Keratinocyte (primary cell): ENCODE data around the gene WNT7B.

Experiments used
- EZH2 ChIP-seq: IDR thresholded peaks from one replicate; pipeline ENCODE4 v1.6.1; 2012; ENCODE audit warnings: inconsistent platforms, mild to moderate bottlenecking, low read length, moderate library complexity
- TF ChIP-seq, protein P1 (sequence below), 3 experiments: IDR thresholded peaks in 1 of 3; conservative IDR thresholded peaks in 1 of 3; optimal IDR thresholded peaks in 1 of 3; 2 replicates in 2 of 3; 3 replicates in 1 of 3; pipeline versions ENCODE3 to v1.5.1; 2011; ENCODE audit warnings: low read length in 3 of 3, mild to moderate bottlenecking in 3 of 3, moderate library complexity in 2 of 3, control low read depth in 1 of 3, inconsistent platforms in 1 of 3; ENCODE audit not compliant: insufficient read depth in 2 of 3; ENCODE audit errors: extremely low read depth in 1 of 3

DNA sequence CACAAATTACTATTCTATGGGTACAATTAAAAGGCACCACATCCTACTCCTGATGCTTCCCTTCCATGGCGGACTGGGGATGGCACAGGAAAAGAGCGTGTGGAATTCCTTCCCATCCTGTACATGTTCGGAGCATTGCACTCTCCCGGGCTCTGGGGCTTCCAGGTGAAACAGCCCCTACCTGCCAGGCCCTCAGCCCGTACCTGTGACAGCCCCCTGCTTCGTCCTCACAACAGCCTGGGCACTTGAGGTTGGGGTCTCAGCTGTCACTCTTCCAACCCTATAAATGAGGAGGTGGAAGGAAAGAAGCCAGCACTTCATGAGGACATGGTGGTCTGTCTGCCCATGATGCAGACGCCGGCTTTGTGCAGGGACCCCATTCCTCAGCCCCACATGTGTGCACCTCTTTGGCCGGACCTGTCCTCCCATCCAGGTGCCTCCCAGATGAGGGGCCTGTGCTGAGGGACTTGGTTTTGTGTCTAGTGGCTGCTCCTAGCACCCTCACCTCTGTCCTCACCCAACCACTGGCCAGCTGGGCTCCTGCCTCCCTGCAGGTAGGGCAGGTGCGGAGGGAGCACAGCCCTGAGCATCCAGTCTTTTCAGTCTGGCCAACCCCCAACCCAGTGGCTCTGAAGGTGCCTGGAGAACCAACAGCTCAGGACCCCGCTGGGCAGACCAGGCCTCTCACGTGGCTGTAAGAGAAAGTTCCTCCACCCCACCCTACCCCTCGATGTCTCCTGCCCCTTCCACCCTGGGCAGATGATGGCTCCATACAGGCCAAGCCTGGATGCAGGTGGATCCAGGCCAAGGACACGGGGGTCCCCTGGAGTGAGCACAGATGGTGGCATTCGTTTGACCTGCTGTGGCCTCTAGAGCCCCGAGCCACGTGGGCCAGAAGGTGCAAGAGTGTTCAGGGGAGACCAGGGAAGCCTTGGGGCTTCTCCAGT lies 23.4 kb upstream of the WNT7B start:
- TF ChIP-seq, protein P1, sequence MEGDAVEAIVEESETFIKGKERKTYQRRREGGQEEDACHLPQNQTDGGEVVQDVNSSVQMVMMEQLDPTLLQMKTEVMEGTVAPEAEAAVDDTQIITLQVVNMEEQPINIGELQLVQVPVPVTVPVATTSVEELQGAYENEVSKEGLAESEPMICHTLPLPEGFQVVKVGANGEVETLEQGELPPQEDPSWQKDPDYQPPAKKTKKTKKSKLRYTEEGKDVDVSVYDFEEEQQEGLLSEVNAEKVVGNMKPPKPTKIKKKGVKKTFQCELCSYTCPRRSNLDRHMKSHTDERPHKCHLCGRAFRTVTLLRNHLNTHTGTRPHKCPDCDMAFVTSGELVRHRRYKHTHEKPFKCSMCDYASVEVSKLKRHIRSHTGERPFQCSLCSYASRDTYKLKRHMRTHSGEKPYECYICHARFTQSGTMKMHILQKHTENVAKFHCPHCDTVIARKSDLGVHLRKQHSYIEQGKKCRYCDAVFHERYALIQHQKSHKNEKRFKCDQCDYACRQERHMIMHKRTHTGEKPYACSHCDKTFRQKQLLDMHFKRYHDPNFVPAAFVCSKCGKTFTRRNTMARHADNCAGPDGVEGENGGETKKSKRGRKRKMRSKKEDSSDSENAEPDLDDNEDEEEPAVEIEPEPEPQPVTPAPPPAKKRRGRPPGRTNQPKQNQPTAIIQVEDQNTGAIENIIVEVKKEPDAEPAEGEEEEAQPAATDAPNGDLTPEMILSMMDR (optimal IDR thresholded peaks at IDR 0.05 in 1 of 3, IDR thresholded peaks at IDR 0.05 in 1 of 3, conservative IDR thresholded peaks at IDR 0.05 in 1 of 3; ENCODE audit: extremely low read depth in 1 of 3, insufficient read depth in 2 of 3, low read length in 3 of 3) = no peak
- TF ChIP-seq EZH2 = no peak
